Measurements from ENCODE around the gene TRPM2. TPM values are rescaled to one million over a fixed set of nuclear protein-coding genes. Genes with fewer than 3 reads are reported as not detected.

The TRPM2 gene
- total RNA-seq, 1 donor: 0.36 TPM

GRCh38 chr21:44455524-44456213, 102.2 kb downstream of the TRPM2 start:
- no peak overlapping the region for H3K27ac ChIP-seq (ENCODE audit: low read depth, low read length)
- TF ChIP-seq, protein P1, sequence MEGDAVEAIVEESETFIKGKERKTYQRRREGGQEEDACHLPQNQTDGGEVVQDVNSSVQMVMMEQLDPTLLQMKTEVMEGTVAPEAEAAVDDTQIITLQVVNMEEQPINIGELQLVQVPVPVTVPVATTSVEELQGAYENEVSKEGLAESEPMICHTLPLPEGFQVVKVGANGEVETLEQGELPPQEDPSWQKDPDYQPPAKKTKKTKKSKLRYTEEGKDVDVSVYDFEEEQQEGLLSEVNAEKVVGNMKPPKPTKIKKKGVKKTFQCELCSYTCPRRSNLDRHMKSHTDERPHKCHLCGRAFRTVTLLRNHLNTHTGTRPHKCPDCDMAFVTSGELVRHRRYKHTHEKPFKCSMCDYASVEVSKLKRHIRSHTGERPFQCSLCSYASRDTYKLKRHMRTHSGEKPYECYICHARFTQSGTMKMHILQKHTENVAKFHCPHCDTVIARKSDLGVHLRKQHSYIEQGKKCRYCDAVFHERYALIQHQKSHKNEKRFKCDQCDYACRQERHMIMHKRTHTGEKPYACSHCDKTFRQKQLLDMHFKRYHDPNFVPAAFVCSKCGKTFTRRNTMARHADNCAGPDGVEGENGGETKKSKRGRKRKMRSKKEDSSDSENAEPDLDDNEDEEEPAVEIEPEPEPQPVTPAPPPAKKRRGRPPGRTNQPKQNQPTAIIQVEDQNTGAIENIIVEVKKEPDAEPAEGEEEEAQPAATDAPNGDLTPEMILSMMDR (IDR thresholded peaks at IDR 0.05; ENCODE audit: extremely low read depth, low read depth, low read length): no peak
- H3K9me3 ChIP-seq (ENCODE audit: low read depth, low read length): no peaks in the 10 kb centered on the region
- H2AFZ ChIP-seq (ENCODE audit: low read length): no peak overlapping the region
- peak; percentile 85 for DNase-seq (ENCODE audit: insufficient read length, low spot score, missing footprints)
- H3K27me3 ChIP-seq (ENCODE audit: insufficient read depth, low read length): no peaks in the 10 kb centered on the region
- H3K4me3 ChIP-seq (ENCODE audit: insufficient read depth, low read length): peak overlapping the region; percentile 62
- H3K36me3 ChIP-seq (ENCODE audit: insufficient read depth, low read length): no peaks in the 10 kb centered on the region
- H4K20me1 ChIP-seq (ENCODE audit: insufficient read depth, low read length): no peaks in the 10 kb centered on the region
- peak overlapping the region; percentile 60 for H3K4me2 ChIP-seq (ENCODE audit: insufficient read depth, low read length)
- H3K4me1 ChIP-seq (ENCODE audit: insufficient read depth, low read length): no peaks in the 10 kb centered on the region
- no peaks in the 10 kb centered on the region for H3K79me2 ChIP-seq (ENCODE audit: insufficient read depth, low read length)

DNA sequence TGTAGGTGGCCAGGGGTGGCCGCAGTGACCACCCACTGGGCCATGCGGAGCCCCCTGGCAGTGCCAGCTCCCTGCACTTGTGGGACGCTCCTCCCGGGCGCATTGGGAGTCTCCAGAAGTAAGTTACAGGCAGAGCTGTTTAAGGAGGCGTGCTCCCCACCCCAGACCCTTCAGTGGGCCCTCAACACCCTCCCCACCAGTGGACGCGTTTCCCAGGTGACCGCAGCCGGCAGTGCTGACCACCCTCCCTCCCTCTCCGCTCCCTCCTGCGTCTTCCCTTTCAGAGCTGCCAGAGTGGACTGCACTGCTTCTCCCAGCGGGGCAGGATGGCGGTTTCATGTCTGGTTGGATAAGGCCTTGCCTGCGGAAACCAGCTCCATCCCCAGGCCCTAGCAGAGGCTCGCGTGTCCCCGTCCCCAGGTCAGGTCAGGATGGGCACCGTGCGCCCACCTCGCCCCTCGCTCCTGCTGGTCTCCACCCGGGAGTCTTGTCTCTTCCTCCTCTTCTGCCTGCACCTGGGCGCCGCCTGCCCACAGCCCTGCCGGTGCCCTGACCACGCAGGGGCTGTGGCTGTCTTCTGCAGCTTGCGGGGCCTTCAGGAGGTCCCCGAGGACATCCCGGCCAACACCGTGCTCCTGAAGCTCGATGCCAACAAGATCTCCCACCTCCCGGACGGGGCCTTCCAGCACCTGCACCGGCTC, 102.9 kb downstream of the TRPM2 start:
- no peaks in the 10 kb centered on the region for H3K27me3 ChIP-seq (ENCODE audit: insufficient read depth, low read length)
- no peaks in the 10 kb centered on the region for H3K9me3 ChIP-seq (ENCODE audit: low read depth, low read length)
- no peak overlapping the region for H3K4me3 ChIP-seq (ENCODE audit: insufficient read depth, low read length)
- TF ChIP-seq, protein P1 (IDR thresholded peaks at IDR 0.05; ENCODE audit: extremely low read depth, low read depth, low read length): no peak
- no peaks in the 10 kb centered on the region for H3K36me3 ChIP-seq (ENCODE audit: insufficient read depth, low read length)
- H3K4me1 ChIP-seq (ENCODE audit: insufficient read depth, low read length): no peaks in the 10 kb centered on the region
- H4K20me1 ChIP-seq (ENCODE audit: insufficient read depth, low read length): no peaks in the 10 kb centered on the region
- H3K4me2 ChIP-seq (ENCODE audit: insufficient read depth, low read length): peak overlapping the region; percentile 60
- peak; percentile 74 for DNase-seq (ENCODE audit: insufficient read length, low spot score, missing footprints)
- no peak overlapping the region for H2AFZ ChIP-seq (ENCODE audit: low read length)
- H3K27ac ChIP-seq (ENCODE audit: low read depth, low read length): no peak overlapping the region
- H3K79me2 ChIP-seq (ENCODE audit: insufficient read depth, low read length): no peaks in the 10 kb centered on the region

GRCh38 chr21:44456915-44457736, 103.7 kb downstream of the TRPM2 start:
- TF ChIP-seq, protein P1 (IDR thresholded peaks at IDR 0.05; ENCODE audit: extremely low read depth, low read depth, low read length): no peak
- Histone ChIP-seq H4K20me1 (ENCODE audit: insufficient read depth, low read length) (no peaks in the 10 kb centered on the region), H3K36me3 (ENCODE audit: insufficient read depth, low read length) (no peaks in the 10 kb centered on the region), H3K79me2 (ENCODE audit: insufficient read depth, low read length) (no peaks in the 10 kb centered on the region), H3K4me2 (ENCODE audit: insufficient read depth, low read length) (no peak overlapping the region), H3K27me3 (ENCODE audit: insufficient read depth, low read length) (no peaks in the 10 kb centered on the region), H3K4me1 (ENCODE audit: insufficient read depth, low read length) (no peaks in the 10 kb centered on the region), H3K4me3 (ENCODE audit: insufficient read depth, low read length) (no peak overlapping the region), H3K27ac (ENCODE audit: low read depth, low read length) (no peak overlapping the region), H3K9me3 (ENCODE audit: low read depth, low read length) (no peaks in the 10 kb centered on the region), H2AFZ (ENCODE audit: low read length) (no peak overlapping the region)
- peak; percentile 66 for DNase-seq (ENCODE audit: insufficient read length, low spot score, missing footprints)

Data from osteoblast (primary cell).